ENCODE measurements around the gene ANKRD33B. TPM values are rescaled to one million over a fixed set of nuclear protein-coding genes. Genes with fewer than 3 reads are reported as not detected.
A peak's percentile ranks its signal among the peaks of the same experiment; 100 is the strongest.

Gene ANKRD33B
- total RNA-seq, 1 donor from 2014 or later, result 22.6 TPM

DNA sequence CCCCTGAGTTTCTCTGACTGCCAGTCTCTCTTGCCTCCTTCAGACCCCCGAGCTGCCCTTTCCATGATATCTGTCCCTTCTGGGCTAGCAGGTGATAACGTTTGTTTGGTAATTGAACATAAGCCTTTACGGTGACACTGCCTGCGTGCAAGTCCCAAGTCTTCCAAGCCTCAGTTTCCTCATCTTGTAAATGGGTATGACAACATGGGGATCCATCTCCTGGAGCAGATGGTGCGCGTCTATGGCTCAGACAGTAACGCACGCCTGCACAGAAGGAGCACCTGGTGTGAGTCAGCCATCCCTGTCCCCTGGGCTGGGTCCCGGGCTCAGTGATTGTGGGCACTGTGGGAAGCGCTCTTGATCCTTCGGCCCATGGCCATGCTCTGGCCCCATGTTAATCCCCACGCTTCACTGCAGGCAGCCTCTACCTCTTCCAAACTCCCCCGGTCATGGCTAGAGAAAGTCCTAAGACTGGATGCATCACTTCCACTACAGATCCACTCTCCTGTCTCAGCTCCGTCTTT, 111.4 kb downstream of the ANKRD33B start:
- no peak for ATAC-seq

GRCh38 chr5:10676224-10676623, 112.4 kb downstream of the ANKRD33B start:
- no peak for DNase-seq (ENCODE audit: low spot score)
- no peak for ATAC-seq
- intact Hi-C loops (cut with DNase I), result no loop called here

More for the DNA sequence above, 111.4 kb downstream of the ANKRD33B start:
- intact Hi-C loops (cut with DNase I), result no loop called here
- no peak for DNase-seq (ENCODE audit: low spot score)

- ATAC-seq (no peak), DNase-seq (ENCODE audit: low spot score) (no peak)
- intact Hi-C loops (cut with DNase I), result no loop called here
These were observed 113.1 kb downstream of the ANKRD33B start for GRCh38 chr5:10676946-10677345.

- intact Hi-C loops (cut with DNase I), result no loop called here
- ATAC-seq (no peak), DNase-seq (ENCODE audit: low spot score) (no peak)
These were observed 113.7 kb downstream of the ANKRD33B start for GRCh38 chr5:10677533-10677932.

DNA sequence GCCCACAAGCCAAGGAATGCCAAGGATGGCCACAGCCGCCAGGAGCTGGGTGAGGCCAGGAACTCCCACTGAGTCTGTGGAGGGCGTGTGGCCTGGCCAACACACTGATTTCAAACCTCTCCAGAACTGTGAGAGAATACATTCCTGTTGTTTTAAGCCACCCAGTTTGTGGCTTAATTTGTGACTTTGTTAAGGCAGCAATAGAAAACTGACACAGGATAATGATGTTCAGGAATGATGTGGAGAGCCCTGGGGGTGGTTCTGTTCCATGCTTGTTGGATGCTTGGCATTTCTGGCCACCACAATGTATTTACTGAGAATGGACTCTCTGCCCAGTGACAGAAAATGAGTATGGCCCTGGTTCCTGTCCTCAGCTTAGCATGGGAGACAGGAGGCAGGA, 114.4 kb downstream of the ANKRD33B start:
- intact Hi-C loops (cut with DNase I), result no loop called here
- DNase-seq (ENCODE audit: low spot score) (no peak), ATAC-seq (no peak)

GRCh38 chr5:10679336-10679988, 115.6 kb downstream of the ANKRD33B start:
- DNase-seq (ENCODE audit: low spot score) (no peak), ATAC-seq (no peak)
- intact Hi-C loops (cut with DNase I), result no loop called here

DNA sequence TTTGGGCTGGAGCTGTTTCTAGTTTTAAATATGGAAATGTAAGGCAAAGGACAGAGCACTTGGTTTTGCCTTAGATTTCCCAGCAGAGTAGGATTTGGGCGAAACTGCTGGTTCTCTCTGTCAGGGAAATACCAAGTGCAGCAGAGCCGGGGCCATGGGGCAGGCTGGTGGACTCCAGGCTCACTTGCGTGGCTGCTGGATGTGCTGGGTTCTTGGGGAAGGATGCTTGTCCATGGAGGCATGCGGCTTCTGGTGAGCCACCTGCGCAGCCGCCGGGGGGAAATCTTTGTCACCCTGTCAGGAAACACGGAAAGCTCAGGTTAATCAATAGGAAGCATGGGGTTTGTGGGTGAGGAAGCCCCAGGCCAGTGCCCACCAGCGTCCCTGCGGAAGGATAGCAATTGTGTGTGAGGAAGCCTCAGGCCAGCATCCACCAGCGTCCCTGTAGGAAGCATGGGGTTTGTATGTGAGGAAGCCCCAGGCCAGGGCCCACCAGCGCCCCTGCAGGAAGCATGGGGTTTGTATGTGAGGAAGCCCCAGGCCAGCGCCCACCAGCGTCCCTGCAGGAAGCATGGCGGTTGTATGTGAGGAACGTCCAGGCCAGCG, 117.1 kb downstream of the ANKRD33B start:
- no peak for ATAC-seq
- intact Hi-C loops (cut with DNase I), result no loop called here

GRCh38 chr5:10681731-10682679, 118.1 kb downstream of the ANKRD33B start:
- intact Hi-C loops (cut with DNase I), result no loop called here

More for the DNA sequence above, 117.1 kb downstream of the ANKRD33B start:
- no peak for DNase-seq (ENCODE audit: low spot score)

GRCh38 chr5:10682801-10683525, 119.1 kb downstream of the ANKRD33B start:
- intact Hi-C loops (cut with DNase I), result no loop called here
- DNase-seq (ENCODE audit: low spot score) (no peak), ATAC-seq (no peak)

More at GRCh38 chr5:10681731-10682679, 118.1 kb downstream of the ANKRD33B start:
- DNase-seq (ENCODE audit: low spot score) (no peak), ATAC-seq (no peak)

DNA sequence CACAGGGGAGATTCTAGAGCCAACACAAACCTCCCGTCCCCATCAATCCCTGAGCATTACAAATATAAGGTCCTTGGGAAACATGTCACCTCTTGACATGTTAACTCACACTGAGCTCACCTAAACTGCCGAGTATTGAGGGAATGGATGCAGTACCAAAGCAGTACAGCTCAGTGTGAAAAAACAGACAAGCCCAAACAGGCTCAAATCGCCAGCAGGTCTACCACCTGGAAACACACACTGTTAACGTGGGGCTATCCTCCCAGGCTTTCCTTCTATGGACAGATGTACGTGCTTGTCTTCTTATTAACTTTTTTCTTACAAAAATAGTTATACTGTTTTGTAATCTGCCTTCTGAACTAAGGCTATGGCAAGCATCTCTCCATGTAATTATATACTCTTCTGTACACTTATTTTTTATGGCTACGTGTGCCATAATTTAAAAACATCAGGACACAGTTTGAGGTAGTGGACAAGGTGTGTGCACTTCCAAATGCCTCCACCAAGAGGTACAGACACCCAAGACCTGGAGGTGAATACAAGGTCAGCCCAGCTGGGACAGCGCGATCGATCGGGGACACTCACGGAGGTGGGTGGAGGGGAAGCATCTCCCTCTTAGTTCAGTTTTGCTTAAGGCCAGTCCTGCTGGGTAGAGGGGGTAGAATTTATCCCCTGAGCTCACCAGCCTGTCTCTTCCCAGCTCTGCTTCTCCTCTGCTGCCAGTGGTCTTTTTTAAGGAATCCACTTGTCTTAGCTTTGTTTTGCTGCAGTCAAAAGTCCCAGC, 120.6 kb downstream of the ANKRD33B start:
- ATAC-seq (no peak), DNase-seq (ENCODE audit: low spot score) (no peak)
- intact Hi-C loops (cut with DNase I), result no loop called here

DNA sequence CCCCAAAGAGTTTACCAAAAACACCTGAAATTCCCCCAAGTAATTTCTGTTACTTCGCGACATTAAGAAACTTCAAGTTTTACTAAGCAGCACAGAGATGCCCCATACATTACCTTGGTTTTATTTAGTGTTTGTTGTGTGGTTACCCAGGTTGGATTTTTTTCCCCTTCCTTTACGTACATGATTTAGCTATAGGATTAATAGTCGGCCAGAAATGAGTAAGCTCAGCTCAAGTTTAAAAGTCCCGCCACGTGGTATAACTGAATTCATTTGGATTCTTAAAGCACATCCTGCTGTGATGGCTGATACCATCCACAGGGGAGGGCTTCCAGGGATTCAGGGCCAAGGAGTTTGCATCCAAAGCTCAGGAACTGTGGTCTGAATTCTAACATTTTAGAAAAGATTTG, 121.2 kb downstream of the ANKRD33B start:
- DNase-seq (ENCODE audit: low spot score) (no peak), ATAC-seq (no peak)
- intact Hi-C loops (cut with DNase I), result no loop called here

GRCh38 chr5:10686890-10687289, 123.0 kb downstream of the ANKRD33B start:
- no peak for ATAC-seq
- intact Hi-C loops (cut with DNase I), result no loop called here

GRCh38 chr5:10688651-10689171, 124.8 kb downstream of the ANKRD33B start:
- ATAC-seq (peak; percentile 22), DNase-seq (ENCODE audit: low spot score) (no peak)
- intact Hi-C loops (cut with DNase I), result no loop called here

More at GRCh38 chr5:10686890-10687289, 123.0 kb downstream of the ANKRD33B start:
- DNase-seq (ENCODE audit: low spot score), result no peak

GRCh38 chr5:10689391-10690081, 125.7 kb downstream of the ANKRD33B start:
- DNase-seq (ENCODE audit: low spot score) (no peak), ATAC-seq (peak; percentile 24)
- intact Hi-C loops (cut with DNase I), result no loop called here

- no peak for DNase-seq (ENCODE audit: low spot score)
- intact Hi-C loops (cut with DNase I), result no loop called here
- ATAC-seq, result no peak
These were observed 126.9 kb downstream of the ANKRD33B start for GRCh38 chr5:10690460-10691440.

Measured in sciatic nerve (tissue), 2 donors.